Lower lobe of right lung (tissue), 2 donors: ENCODE data around the gene ID3. TPM values are rescaled to one million over a fixed set of nuclear protein-coding genes. Genes with fewer than 3 reads are reported as not detected.

Experiments
- ATAC-seq, 2 donors: fragments of 200-7000 bp; cut with Tn5 transposase; one replicate each; pipeline ENCODE4 v1.9.1; 2020 to 2022; ENCODE audit warnings: mild to moderate bottlenecking in 2 of 2, moderate library complexity in 2 of 2
- DNase-seq: peaks from one replicate; pipeline ENCODE4 v3.0.0-alpha.2; 2020
- H3K27ac ChIP-seq: fragments of 200-600 bp; one replicate; pipeline ENCODE4 v1.8.0; 2022
- H3K27me3 ChIP-seq: fragments of 200-600 bp; one replicate; pipeline ENCODE4 v1.8.0; 2022; ENCODE audit warnings: low read depth
- H3K36me3 ChIP-seq: fragments of 200-600 bp; one replicate; pipeline ENCODE4 v1.8.0; 2022; ENCODE audit warnings: mild to moderate bottlenecking
- H3K4me1 ChIP-seq: fragments of 200-600 bp; one replicate; pipeline ENCODE4 v1.8.0; 2022
- H3K4me3 ChIP-seq: fragments of 200-600 bp; one replicate; pipeline ENCODE4 v1.8.0; 2022; ENCODE audit warnings: mild to moderate bottlenecking
- H3K9me3 ChIP-seq: fragments of 200-600 bp; one replicate; pipeline ENCODE4 v1.8.0; 2022
- intact Hi-C: fragments of 100-400 bp; cut with DNase I; formaldehyde crosslinking; loops from one replicate; pipeline ENCODE4 v1.11.0; 2022
- total RNA-seq: library from RNA; stranded (reverse); fragmentation: NEBNext Ultra II Directional; extraction: Animal tissue kit (Norgen Biotek cat#: 25700); gene quantifications from one replicate; pipeline ENCODE4 v1.2.1, GENCODE V29; 2021
- TF ChIP-seq, protein P1 (sequence below): fragments of 200-600 bp; IDR thresholded peaks from one replicate; pipeline ENCODE4 v1.8.0; 2022; ENCODE audit warnings: antibody characterized with exemption, mild to moderate bottlenecking
- donor health status: DM: no; HTN: yes; CAD: no; lungs with severe emphysema.

The ID3 gene
- total RNA-seq, 1 donor from 2014 or later, result 137 TPM

DNA sequence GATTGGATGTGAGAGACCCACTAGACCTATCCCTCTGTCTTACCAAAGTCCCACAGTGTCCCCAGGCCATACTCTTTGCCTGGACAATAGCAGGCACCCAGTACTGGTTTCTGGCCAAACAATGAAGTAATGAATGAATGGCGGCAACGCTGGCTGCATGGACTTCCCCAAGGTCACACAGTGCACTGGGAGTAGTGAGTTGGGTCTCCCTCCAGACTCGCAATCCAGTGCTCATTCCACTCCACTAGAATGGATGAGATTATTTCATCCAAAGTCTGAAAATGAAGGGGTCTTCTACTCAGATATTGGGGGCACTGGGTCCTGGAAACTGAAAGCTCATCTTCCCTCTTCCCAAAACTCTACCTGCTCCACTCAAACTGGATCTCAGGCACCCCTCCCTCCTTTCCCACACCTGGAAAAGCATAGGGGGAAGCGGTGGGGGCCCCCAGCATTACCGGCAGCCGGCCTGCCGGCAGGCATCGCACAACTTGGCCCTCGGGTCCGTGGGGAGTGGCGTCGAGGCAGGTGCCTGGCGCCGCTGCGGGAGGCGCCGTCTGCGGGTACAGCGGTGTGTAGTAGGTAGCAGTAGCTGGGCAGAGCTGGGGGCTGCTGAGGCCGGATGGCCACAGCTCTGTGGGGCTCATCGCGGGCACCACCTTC is 29.1 kb downstream of the ID3 start:
- H3K4me1 ChIP-seq, result peaks cover 72% of the 10 kb centered on the region
- no peaks in the 10 kb centered on the region for H3K27me3 ChIP-seq
- H3K9me3 ChIP-seq, result no peaks in the 10 kb centered on the region
- DNase-seq (no peak), ATAC-seq (peak in 1 of 2 donors; percentile 2)
- no peak overlapping the region for H3K27ac ChIP-seq
- H3K4me3 ChIP-seq, result peak overlapping the region; percentile 58
- TF ChIP-seq, protein P1, sequence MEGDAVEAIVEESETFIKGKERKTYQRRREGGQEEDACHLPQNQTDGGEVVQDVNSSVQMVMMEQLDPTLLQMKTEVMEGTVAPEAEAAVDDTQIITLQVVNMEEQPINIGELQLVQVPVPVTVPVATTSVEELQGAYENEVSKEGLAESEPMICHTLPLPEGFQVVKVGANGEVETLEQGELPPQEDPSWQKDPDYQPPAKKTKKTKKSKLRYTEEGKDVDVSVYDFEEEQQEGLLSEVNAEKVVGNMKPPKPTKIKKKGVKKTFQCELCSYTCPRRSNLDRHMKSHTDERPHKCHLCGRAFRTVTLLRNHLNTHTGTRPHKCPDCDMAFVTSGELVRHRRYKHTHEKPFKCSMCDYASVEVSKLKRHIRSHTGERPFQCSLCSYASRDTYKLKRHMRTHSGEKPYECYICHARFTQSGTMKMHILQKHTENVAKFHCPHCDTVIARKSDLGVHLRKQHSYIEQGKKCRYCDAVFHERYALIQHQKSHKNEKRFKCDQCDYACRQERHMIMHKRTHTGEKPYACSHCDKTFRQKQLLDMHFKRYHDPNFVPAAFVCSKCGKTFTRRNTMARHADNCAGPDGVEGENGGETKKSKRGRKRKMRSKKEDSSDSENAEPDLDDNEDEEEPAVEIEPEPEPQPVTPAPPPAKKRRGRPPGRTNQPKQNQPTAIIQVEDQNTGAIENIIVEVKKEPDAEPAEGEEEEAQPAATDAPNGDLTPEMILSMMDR, result no peak
- H3K36me3 ChIP-seq, result no peaks in the 10 kb centered on the region
- intact Hi-C loops, result no loop called here

DNA sequence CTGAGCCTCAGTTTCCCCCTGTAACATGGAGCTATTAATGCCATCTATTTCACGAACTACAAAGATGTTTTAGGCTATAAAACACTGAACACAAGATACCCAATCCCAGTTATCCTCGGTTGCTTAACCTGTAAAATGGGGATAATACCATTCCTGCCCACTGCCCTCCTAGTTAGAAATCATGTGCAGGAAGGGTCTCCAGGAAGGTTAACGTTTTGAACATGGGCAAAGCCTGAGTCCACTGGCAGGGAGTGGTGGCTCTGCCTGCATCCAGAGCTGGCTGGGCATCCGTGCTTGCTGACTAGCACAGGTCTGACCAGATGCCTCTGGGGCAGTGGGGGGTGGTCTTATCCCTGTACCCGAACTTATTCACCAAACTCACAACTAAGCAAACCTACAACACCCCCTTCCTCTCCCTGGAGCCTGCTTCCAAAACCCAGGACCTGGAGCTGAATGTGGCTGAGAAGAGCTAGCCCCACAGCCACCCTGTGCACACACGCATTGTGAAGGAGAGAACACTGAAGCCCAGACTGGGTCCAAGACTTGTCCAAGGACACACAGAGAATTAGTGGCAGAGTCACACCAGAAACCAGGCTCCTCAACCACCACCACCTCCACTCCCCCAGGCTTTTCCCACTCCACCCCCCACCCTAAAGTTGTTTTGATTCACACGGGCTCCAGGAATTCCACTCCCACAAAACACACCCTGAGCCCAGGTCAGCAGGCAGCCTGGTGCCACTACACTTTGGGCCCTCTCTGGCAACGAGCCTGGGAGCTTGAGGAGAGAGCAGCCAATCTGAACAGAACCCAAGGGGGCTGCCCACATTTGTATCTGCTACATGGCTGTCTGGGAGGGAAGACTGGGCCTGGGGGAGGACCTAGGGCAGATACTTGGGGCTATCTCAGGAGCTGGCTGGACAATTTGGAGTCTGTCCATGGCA is 29.9 kb downstream of the ID3 start:
- Histone ChIP-seq H3K36me3 (no peaks in the 10 kb centered on the region), H3K27ac (peak overlapping the region; percentile 60), H3K4me3 (peak overlapping the region; percentile 58), H3K27me3 (no peaks in the 10 kb centered on the region), H3K4me1 (peaks cover 80% of the 10 kb centered on the region), H3K9me3 (no peaks in the 10 kb centered on the region)
- intact Hi-C loops, result no loop called here
- DNase-seq, result no peak
- TF ChIP-seq, protein P1, result no peak
- ATAC-seq, result no peak

DNA sequence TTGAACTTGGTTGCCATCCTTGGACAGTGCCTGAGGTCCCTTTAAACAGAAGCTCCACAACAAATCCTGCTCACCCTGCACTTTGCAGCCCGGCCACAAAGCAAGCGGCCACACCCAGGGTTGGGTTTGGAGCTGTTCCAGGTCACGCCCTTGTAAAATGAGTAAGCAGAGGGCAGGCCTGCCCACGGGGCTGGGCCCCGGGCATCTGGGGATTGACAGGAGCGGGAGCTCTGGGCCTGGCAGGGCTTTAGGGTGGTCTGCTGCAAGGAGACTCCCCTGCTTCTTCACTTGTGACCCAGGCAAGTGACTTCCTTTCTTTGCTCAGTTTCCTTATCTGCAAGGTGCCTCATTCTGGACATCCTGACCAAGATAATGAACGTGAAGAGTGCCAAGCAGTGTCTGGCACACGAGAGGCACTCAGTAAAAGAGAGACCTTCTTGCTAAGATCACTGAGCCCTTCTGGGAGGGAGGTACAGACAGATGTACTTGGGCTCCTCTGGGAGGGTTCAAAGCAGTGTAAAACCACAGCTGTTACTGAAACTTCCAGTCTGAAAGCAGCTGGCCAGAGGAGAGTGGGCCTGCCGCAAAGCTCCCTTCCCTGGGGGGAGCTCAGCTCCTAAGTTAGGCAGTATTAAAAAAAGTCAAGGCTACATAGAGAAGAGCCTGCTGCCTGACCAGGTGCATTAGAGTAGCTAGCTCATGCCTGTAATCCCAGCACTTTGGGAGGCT is 30.9 kb downstream of the ID3 start:
- peak; percentile 83 to 88 for ATAC-seq
- Histone ChIP-seq H3K27ac (peak overlapping the region; percentile 60), H3K27me3 (no peaks in the 10 kb centered on the region), H3K36me3 (no peaks in the 10 kb centered on the region), H3K4me3 (peak overlapping the region; percentile 30), H3K4me1 (peaks cover 79% of the 10 kb centered on the region), H3K9me3 (no peaks in the 10 kb centered on the region)
- DNase-seq, result peak; percentile 91
- TF ChIP-seq, protein P1, result peak; percentile 5
- intact Hi-C loops, result no loop called here

DNA sequence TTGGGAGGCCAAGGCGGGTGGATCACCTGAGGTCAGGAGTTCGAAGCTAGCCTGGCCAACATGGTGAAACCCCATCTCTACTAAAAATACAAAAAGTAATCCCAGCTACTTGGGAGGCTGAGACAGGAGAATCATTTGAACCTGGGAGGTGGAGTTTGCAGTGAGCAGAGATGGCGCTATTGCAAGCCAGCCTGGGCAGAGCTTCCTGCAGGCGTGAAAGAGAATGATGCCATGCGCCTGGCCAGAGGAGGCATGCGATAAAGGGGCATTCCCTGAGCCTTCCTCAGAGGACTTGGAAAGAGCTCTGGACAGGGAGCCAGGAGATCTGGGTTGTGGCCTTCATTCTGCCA is 31.4 kb downstream of the ID3 start:
- TF ChIP-seq, protein P1, result peak; percentile 15
- H3K27ac ChIP-seq, result peak overlapping the region; percentile 60
- ATAC-seq (peak in 1 of 2 donors; percentile 1), DNase-seq (no peak)
- peaks cover 74% of the 10 kb centered on the region for H3K4me1 ChIP-seq
- peak overlapping the region; percentile 30 for H3K4me3 ChIP-seq
- intact Hi-C loops, result no loop called here
- H3K36me3 ChIP-seq, result no peaks in the 10 kb centered on the region
- no peaks in the 10 kb centered on the region for H3K27me3 ChIP-seq
- no peaks in the 10 kb centered on the region for H3K9me3 ChIP-seq

DNA sequence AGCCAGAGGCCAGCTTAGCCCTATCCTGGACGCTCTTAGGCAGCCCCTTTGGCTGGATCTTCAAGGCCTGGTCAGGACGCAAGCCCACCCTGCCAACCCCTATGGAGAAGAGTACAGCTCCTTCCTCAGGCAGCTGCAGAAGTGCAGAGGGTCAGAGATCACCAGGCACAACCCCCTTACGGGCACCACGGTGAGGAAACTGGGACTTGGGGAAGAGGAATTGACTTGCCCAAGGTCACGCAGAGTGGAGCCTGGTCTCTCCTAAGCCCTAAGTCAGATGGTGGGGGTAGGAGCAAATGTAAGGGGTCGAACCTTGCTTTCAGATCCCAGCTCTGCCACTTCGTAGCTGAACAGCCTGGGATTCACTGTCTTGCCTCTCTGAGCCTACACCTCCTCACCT is 31.9 kb downstream of the ID3 start:
- Histone ChIP-seq H3K4me1 (peaks cover 69% of the 10 kb centered on the region), H3K27me3 (no peaks in the 10 kb centered on the region), H3K36me3 (no peaks in the 10 kb centered on the region), H3K4me3 (no peak overlapping the region), H3K9me3 (no peaks in the 10 kb centered on the region), H3K27ac (peak overlapping the region; percentile 60)
- DNase-seq (no peak), ATAC-seq (no peak)
- TF ChIP-seq, protein P1, result no peak
- intact Hi-C loops, result no loop called here
